ENCODE data around the gene COL18A1.
"Not testable (repeated sequence)": the region's sequence is repeated elsewhere in the genome, so short reads cannot be mapped to it uniquely, and the experiment has no call there.

Gene COL18A1

DNA sequence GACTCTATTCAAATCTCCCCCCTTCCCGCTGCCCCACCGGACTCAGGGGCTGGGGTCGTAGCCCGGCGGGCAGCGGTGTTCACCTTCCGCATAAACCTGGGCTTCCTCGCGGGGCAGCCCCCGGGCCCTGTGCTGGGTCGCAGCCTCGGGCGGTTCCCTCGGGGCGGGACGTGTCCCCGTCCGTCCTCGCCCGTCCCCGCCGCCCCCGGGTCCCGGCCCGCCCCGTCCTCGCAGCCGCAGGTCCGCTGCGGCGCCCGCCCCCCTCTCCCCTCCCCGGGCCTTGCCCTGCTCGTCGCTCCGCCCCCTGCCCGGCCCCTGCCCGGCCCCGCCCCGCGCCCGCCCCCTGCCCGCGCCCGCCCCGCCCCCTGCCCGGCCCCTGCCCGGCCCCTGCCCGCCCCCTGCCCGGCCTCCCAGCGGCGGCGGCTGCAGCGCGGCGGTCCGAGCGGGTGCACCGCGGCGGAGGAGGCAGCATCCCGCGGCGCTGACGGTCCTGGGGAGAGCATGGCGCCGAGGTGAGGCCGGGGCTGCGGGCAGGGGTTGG, at the start of gene COL18A1:
Gene COL18A1 (plus strand): TSS at position 436 of the 541 bp plus-strand sequence. CDS start 66 bp downstream, at position 502.
- DNase-seq, result peak; percentile 67

- no peak for DNase-seq
These were observed 49.4 kb upstream of the COL18A1 start for GRCh38 chr21:45355573-45355972.

- no peak for DNase-seq
These were observed 48.7 kb upstream of the COL18A1 start for GRCh38 chr21:45356251-45356650.

GRCh38 chr21:45356653-45357435, 48.1 kb upstream of the COL18A1 start:
- DNase-seq, result no peak

- no peak for DNase-seq
These were observed 47.3 kb upstream of the COL18A1 start for GRCh38 chr21:45357436-45358260.

GRCh38 chr21:45358261-45358670, 46.7 kb upstream of the COL18A1 start:
- DNase-seq, result no peak

DNA sequence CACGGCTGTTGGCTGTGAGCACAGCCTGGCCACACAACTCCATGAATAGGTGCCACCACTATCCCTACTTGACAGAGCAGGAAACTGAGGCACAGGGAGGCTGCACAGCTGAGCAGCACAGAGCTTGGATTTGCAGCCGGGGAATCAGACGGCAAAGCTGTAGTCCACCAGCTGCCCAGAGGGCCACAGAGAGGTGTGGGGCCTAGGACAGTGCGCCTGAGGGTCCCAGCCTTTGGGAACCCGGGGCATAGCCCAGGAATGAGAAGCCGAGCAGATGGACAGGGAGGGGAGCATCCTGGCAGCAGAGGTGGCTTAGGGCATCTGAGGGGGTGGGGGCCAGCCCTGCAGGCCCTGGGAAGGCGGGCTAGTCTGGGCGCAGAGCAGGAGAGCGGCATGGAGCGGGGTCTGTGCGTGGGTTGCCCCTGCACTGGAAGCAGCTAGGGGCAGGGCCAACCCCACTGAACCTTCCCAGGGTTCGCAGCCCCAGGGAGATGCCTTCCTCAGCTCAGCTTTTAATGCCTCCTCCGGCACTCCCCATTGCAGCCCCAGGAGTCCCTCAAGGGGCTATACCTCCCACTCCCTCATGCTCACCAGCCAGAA, 46.2 kb upstream of the COL18A1 start:
- DNase-seq, result no peak

- no peak for DNase-seq
These were observed 45.3 kb upstream of the COL18A1 start for GRCh38 chr21:45359451-45360217.

- no peak for DNase-seq
These were observed 43.6 kb upstream of the COL18A1 start for GRCh38 chr21:45361033-45361997.

DNA sequence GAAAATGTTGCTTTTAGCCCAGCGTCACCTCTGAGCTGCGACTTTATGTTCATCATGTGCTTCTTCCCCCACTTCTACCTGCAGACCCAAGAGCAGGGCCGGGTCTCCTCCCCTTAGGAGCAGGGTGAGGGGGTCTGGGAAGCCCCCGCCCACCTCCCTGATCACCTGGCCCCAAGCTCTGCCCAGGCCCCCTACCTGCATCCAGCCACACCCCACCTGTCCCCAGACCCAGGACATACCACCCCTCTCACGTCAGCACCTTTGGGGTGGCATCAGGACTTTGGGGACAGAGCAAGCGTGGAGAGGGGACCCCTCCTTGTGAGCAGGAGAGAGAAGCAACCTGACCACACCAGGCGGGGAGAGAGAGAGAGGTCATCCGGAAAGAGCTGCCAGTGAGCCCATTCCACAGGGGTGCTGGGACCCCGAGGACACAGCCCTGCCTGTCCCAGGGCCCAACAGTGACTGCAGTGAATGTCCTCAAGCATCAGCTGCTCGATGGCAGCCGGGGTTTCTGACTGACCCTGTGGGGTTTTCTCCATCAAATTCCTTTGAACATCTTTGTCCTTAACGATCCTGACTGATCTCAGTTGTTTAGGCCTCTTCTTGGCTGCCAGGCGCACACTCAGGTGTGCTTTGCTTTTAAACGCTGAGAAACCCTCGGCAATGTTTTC, 42.8 kb upstream of the COL18A1 start:
- no peak for DNase-seq

DNA sequence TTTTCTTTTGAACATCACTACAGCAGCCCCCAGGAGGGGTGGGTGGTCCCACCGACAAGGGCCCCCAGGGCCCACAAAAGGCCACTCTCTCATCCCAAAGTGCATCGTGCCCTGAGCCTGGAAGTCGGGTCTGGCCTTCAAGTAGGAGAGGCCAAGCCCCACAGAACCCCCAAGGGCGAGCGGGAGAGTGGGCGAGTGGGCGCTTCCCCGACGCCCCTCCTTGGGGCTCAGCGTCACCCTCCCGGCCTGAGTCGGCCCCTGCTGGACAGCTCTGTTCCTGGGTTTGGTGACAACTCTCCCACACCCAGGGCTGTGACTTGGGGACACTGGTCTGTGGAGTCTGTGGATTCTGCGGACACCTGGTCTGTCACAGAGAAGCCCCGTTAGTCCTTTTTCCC, 42.2 kb upstream of the COL18A1 start:
- DNase-seq, result no peak

GRCh38 chr21:45363272-45363671, 41.7 kb upstream of the COL18A1 start:
- DNase-seq, result not testable (repeated sequence)

DNA sequence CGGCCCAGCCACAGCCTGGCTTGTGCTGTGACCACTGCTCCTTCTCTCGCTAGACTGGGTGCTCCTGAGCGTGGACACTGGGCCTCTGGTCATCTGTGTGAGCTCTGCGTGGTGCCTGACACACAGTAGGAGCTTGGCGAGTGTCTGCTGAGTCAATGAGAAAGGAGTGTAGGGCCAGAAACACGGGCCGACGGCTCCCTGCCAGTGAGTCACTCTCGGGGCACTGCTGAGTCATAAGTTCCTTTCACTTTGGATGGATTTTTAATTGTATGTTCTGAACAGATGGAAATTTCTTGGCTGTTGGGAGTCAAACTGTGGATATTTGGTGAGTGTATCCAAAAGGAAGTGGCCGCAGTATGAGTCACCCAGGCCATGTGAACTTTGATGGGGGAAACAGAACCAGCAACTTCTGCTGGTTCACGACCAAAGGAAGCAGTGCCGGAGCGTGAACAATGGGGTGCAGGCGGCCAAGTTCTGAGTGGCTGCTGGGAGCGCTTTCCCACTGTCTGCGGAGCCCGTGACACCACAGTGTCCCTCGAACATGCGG, 41.0 kb upstream of the COL18A1 start:
- peak; percentile 63 for DNase-seq

DNA sequence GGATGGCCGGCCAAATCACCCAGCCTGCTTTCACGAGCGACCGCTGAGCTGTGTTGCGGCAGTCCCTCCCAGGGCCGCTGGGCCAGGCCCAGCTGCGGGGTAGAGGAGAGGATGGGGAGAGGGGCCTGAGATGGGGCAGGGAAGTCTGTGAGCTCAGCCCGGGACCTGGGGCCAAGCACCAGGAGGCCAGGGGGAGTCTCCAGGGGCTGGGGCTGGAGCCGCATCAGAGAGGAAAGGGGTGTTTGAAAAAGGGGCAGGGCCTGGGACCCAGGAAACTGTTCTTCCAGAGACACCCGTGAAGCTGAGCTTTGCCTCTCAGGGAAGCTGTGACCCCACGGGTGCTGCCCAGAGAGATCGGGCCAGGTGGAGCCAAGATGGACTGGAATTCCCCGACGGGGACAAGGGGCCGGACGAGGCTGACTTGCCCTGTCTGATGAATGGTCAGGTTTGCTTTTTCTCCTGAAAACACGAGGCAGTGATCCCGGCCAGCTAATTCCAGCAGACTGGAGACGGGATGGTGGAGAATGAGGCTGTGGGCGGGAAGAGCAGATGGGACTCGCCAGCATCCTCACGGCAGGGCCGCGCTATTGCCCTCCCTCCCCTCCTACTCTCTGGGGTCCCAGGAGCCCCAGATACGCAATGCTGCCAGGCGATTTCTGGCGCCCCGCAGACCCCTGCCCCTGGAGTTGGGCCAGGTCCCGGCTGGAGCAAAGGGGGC, 40.3 kb upstream of the COL18A1 start:
- no peak for DNase-seq

DNA sequence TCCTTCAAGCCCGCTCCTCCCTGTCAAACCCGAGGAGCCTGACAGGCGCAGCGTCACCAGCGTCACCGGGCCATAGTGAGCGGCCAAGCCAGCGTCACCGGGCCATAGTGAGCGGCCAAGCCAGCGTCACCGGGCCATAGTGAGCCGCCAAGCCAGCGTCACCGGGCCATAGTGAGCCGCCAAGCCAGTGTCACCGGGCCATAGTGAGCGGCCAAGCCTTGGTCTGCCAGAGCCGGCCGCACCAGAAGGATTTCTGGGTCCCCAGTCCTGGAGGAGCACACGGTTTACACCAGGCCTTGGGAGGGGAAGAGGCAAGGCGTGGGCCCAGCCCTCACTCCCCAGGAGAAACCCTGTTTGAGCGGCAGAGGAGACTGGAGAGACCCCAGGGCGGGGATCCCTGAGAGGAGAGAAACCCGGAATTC, 39.8 kb upstream of the COL18A1 start:
- no peak for DNase-seq

DNA sequence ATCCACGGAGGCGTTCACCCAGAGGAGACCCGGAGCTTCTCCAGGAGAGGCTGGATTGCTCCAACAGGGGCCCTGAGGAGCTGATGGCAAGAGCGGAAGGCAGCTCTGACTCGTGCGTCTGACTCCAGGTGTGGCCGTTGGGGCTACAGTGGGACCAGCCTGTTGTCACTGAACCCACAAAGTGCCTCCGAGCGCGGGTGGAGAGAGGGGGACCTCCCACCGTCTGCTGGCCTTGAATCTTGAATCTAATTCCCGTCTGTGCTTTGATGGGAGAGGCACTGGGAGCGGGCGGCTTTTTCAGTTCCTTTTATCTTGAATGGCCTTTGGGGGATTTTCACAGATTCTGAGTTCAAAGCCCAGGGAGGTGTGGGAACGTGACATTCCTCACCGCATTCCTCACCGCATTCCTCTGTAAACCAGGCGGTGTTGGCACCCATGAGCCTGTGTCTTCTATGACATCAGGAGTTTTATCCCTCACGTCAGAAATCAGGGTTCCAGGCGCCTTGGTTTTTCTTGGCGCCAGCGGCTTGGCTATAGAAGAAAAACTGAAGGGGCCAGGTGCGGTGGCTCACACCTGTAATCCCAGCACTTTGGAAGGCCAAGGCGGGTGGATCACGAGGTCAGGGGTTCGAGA, 39.2 kb upstream of the COL18A1 start:
- no peak for DNase-seq

GRCh38 chr21:45366476-45366875, 38.5 kb upstream of the COL18A1 start:
- DNase-seq, result no peak

DNA sequence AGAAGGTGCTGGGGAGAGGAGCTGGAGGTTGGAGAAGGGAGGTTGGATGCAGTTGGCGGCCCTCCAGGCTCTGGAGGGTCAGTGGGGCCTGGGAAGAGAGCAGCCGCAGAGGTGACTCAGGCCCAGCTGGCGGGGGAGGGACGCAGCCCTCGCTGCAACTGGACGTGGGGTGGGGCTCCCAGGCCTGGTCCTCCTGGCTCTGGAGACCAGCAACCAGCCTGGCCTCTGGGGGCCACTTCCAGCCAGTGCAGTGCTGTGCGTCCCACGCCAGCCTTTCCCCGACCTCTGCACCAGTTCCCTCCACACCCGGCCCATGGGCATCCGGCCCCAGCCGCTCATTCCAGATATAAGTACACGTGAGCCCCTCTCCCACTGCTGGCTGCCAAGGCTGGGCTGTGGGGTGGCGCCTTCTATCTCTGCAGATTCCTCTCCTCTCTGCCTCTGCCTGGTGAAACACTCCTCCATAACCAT, 38.0 kb upstream of the COL18A1 start:
- no peak for DNase-seq
